GM12874 (cell line): ENCODE results near the gene NELFA.

Source experiments
- CTCF ChIP-seq: IDR thresholded peaks from 2 replicates; pipeline ENCODE4 v1.5.1; 2011; ENCODE audit warnings: low read depth, mild to moderate bottlenecking, control low read depth, low read length, moderate library complexity; ENCODE audit not compliant: insufficient read depth

Gene NELFA

GRCh38 chr4:1973218-1973617 lies 35.6 kb downstream of the NELFA start:
- no peak for TF ChIP-seq CTCF

- no peak for TF ChIP-seq CTCF
Measured at GRCh38 chr4:1972414-1972813, 36.4 kb downstream of the NELFA start.

DNA sequence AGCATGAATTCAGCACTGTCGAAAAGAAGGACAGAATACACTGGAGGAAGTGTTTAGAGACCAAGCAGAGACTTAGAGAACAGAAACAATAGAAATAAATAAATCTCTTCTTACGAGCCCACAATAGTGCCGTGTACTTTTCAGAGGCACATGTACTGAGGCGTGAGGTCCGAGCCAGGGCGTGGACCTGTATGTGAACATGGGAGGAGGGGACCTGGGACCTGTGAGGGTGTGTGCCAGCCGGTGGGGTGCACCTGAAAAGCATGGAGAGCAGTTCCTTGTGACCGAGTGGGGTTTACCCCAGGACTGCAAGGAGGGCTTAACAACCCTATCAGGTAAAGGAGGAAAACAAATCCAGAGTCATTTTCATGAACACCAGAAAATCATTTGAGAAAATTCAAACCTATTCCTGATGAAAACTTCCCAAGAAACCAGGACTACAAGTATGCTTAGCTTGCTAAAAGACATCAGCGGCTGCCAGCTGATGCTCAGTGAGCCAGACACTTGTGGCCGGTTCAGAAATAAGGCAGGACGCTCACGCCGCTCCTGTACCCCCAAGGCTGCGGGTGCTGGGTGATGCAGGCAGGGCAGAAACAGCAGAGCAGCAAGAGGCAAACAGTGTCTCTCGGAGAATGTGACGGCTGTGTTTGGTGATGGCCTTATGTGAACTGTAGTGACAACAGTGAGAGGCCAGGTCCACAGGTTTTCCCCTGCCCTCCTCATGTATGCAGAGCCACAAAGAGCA lies 37.1 kb downstream of the NELFA start:
- TF ChIP-seq CTCF: no peak

DNA sequence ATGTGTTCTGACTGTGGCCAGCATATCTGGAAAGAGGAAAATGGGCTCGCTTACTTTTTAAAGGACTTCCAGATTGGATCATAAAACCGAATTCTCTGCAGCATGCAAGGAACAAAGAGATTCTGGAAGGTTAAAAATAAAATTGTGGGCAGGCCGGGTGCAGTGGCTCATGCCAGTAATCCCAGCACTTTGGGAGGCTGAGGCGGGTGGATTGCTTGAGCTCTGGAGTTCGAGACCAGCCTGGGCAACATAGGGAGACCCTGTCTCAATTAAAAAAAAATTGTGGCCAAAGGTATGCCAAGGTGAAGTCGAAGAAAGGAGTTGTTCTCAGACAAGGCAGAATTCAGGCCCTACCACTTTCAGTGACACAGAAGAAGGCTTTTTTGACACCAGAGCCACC lies 37.8 kb downstream of the NELFA start:
- TF ChIP-seq CTCF: no peak

GRCh38 chr4:1969928-1970723 lies 38.6 kb downstream of the NELFA start:
- TF ChIP-seq CTCF: no peak

DNA sequence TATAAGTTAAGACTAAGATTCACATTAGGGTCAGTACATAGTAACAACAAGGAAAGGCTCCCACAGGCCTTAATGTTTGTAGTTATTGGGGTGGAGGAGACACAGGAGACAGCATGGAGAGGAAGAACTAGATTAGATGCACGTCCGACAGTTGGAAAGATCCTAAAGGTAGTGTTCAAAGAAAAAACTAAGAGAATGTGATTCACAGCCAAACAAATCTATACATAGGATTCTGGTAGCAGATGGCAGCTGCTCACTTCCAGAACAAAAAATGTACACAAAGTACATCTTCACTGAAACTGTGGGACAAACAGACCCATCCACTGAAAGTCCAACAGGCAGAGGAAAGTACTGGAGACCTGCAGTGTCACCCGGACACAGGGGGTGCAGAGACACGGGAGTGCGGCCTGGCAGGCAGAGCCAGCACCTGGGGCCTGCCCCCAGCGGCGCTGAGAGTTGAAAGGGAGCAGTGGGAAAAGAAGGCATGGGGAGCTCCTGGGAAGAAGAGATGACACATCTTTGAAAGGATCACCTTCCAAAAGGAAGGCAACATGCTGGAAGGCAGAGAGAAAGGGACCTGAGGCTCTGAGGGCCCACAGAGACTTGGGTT lies 40.0 kb downstream of the NELFA start:
- no peak for TF ChIP-seq CTCF

DNA sequence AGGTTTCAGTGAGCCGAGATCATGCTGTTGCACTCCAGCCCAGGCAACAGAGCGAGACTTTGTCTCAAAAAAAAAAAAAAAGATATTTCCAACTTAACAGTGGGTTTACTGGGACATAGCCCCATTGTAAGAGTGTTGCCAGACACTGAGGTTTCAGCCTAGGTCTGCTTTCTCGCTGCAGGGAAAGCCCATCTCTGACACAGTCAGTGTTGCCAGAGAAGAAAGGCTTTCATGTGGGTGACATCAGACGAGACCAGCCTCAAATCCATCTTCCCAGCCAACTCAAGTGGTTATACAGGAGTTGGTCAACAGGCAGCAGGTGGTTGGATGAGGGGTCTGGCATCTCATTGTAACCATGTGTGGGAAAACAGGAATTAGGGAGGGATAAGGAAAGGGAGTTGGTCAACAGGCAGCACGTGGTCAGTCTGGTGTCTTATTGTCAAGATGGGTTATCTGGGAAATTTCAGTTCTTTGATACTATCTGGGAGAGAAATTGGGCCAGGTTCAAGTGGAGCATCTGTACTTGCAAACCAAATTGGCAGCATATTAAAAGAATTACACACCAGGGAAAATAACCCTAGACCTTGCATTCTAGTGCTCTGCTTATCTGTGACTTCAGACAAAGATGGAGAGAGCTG lies 41.1 kb downstream of the NELFA start:
- no peak for TF ChIP-seq CTCF
